Vagina (tissue), 2 donors: ENCODE measurements around the gene KAZN. TPM values are rescaled to one million over a fixed set of nuclear protein-coding genes. Genes with fewer than 3 reads are reported as not detected.

Source experiments
- DNase-seq, 2 donors: peaks; one replicate each; pipeline ENCODE4 v3.0.0-alpha.2; 2017; ENCODE audit errors: extremely low spot score in 2 of 2
- H3K27ac ChIP-seq: fragments of 200-600 bp; sonication (generic); one replicate; pipeline ENCODE4 v1.5.1; 2019
- H3K27me3 ChIP-seq: fragments of 200-600 bp; sonication (generic); one replicate; pipeline ENCODE4 v1.5.1; 2019
- H3K36me3 ChIP-seq, 2 donors: fragments of 200-600 bp; sonication (generic); one replicate each; pipeline ENCODE4 v1.5.1; 2017 to 2019
- H3K4me1 ChIP-seq: fragments of 200-600 bp; sonication (generic); one replicate; pipeline ENCODE4 v1.5.1; 2019
- H3K4me3 ChIP-seq, 2 donors: fragments of 200-600 bp; sonication (generic); 1 replicate in 1 of 2; 2 replicates in 1 of 2; pipeline ENCODE4 v1.5.1; 2016 to 2019
- H3K9me3 ChIP-seq: fragments of 200-600 bp; sonication (generic); one replicate; pipeline ENCODE4 v1.5.1; 2019
- POLR2A ChIP-seq, 2 donors: fragments of 450-650 bp; IDR thresholded peaks; one replicate each; pipeline ENCODE4 v1.6.1; 2017; ENCODE audit warnings: antibody characterized with exemption in 2 of 2, mild to moderate bottlenecking in 2 of 2, moderate library complexity in 2 of 2
- POLR2AphosphoS5 ChIP-seq, 2 donors: sonication (generic); formaldehyde crosslinking; IDR thresholded peaks; one replicate each; pipeline ENCODE4 v1.9.0; 2017; ENCODE audit warnings: antibody characterized with exemption in 2 of 2, mild to moderate bottlenecking in 2 of 2, low read depth in 1 of 2; ENCODE audit not compliant: insufficient read depth in 1 of 2
- intact Hi-C: fragments of 100-400 bp; cut with DNase I; formaldehyde crosslinking; loops from one replicate; pipeline ENCODE4 v1.15.1; 2023
- total RNA-seq: library from RNA; depleted of rRNA; stranded (reverse); fragments of >200 nt; gene quantifications from one replicate; pipeline ENCODE4 v1.2.3, GENCODE V29; 2016
- TF ChIP-seq, protein P1 (sequence below), 3 experiments: fragments of 450-650 bp in 2 of 3; fragments of 200-600 bp in 1 of 3; sonication (generic) in 1 of 3; IDR thresholded peaks; one replicate each; pipeline ENCODE4 v1.5.1; 2017 to 2019; ENCODE audit warnings: antibody characterized with exemption in 3 of 3, mild to moderate bottlenecking in 2 of 3, moderate library complexity in 2 of 3

KAZN gene
- total RNA-seq, 1 donor from 2014 or later, result 29.5 TPM

DNA sequence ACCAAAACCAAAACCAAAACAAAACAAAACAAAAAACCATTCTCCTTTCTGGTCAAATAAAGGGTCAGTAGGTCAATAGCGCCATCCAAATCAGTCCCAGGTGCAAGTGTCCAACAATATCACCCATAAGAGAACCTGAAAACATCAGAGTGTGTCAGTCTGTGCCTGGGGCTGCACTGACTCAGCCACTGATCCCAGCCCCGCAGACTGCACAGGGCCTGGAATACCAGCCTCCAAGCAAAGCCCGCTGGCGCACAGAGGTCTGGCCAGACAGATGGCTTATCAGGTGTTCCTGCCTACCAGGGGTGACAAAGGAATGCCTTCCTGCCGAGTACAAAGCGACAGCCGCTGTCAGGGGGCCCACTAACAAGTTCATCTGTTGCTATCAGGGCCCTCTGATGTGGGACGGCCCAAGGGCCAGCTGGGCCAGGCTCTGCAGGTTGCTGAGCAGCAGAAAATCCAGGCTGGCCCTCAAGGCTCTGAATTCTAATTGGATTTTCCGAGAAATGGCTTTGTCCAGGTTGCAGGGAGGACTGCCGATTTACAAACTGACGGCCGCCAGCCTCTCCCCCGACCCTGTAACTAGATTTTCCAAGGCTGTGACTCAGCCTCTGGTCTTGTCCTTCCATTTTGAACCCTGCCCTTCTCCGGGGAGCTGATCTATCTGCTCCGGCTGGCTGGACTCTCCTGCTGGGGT is 541.3 kb downstream of the KAZN start:
- TF ChIP-seq POLR2AphosphoS5 (IDR thresholded peaks at IDR 0.05; ENCODE audit: insufficient read depth in 1 of 2, low read depth in 1 of 2), result no peak
- TF ChIP-seq, protein P1, sequence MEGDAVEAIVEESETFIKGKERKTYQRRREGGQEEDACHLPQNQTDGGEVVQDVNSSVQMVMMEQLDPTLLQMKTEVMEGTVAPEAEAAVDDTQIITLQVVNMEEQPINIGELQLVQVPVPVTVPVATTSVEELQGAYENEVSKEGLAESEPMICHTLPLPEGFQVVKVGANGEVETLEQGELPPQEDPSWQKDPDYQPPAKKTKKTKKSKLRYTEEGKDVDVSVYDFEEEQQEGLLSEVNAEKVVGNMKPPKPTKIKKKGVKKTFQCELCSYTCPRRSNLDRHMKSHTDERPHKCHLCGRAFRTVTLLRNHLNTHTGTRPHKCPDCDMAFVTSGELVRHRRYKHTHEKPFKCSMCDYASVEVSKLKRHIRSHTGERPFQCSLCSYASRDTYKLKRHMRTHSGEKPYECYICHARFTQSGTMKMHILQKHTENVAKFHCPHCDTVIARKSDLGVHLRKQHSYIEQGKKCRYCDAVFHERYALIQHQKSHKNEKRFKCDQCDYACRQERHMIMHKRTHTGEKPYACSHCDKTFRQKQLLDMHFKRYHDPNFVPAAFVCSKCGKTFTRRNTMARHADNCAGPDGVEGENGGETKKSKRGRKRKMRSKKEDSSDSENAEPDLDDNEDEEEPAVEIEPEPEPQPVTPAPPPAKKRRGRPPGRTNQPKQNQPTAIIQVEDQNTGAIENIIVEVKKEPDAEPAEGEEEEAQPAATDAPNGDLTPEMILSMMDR (IDR thresholded peaks at IDR 0.05), result no peak
- Histone ChIP-seq H3K36me3 (no peaks in the 10 kb centered on the region), H3K27me3 (no peaks in the 10 kb centered on the region), H3K4me1 (no peaks in the 10 kb centered on the region), H3K9me3 (no peaks in the 10 kb centered on the region), H3K27ac (no peak overlapping the region), H3K4me3 (no peak overlapping the region)
- no peak for DNase-seq
- intact Hi-C loops, result no loop called here

DNA sequence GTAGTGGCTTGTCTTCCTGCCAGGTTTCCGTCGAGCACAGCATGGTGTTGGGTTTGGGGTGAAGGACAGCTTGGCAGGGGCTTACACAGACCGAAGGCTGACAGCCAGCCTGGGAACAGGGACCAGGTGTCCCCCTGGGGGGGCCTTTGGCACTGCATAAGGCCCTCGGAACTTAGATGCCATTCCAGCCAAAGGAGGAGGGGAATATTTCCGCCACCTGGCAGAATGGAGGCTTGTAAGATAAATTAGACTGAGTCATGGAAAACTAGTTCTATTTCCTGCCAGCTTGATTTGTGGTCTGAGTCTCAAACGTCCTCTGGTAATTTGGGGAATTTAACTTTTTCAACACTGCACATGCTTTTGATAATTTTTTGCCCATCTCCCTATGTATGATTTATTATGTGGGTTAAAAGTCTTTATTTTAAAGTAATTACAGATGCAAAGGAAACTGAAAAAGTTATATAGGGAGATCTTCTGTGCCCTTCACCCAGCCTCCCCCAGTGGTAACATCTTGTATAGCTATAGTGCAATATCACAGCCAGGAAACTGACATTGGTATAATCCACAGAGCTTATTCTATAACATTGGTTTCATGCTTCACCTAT is 543.6 kb downstream of the KAZN start:
- Histone ChIP-seq H3K27ac (no peak overlapping the region), H3K4me1 (no peaks in the 10 kb centered on the region), H3K9me3 (no peaks in the 10 kb centered on the region), H3K27me3 (no peaks in the 10 kb centered on the region), H3K36me3 (no peaks in the 10 kb centered on the region), H3K4me3 (no peak overlapping the region)
- intact Hi-C loops, result no loop called here
- DNase-seq, result no peak
- no peak for TF ChIP-seq POLR2A (IDR thresholded peaks at IDR 0.05)
- no peak for TF ChIP-seq POLR2AphosphoS5 (IDR thresholded peaks at IDR 0.05; ENCODE audit: insufficient read depth in 1 of 2, low read depth in 1 of 2)
- TF ChIP-seq, protein P1 (IDR thresholded peaks at IDR 0.05), result no peak

DNA sequence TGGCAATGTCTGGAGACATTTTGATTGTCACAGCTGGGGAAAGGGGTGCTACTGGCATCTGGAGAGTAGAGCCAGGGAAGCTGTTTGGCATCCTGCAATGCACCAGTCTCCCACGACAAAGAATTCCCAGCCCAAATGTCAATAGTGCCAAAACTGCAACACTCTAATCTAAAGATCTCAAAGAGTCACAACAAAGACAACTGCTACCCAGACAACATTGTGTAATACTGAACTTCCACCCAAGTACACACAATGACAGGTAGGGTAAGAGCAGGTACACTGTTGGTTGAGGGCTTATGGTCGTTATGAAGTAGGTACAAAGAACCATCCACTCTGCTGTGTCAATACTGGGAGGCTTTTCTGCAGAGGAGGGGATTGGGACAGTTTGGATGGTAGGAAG is 546.8 kb downstream of the KAZN start:
- H3K27ac ChIP-seq, result no peak overlapping the region
- no peaks in the 10 kb centered on the region for H3K4me1 ChIP-seq
- DNase-seq, result no peak
- intact Hi-C loops, result no loop called here
- TF ChIP-seq POLR2AphosphoS5 (IDR thresholded peaks at IDR 0.05; ENCODE audit: insufficient read depth in 1 of 2, low read depth in 1 of 2), result no peak
- no peak for TF ChIP-seq POLR2A (IDR thresholded peaks at IDR 0.05)
- TF ChIP-seq, protein P1 (IDR thresholded peaks at IDR 0.05), result no peak
- H3K9me3 ChIP-seq, result no peaks in the 10 kb centered on the region
- H3K27me3 ChIP-seq, result no peaks in the 10 kb centered on the region
- no peak overlapping the region for H3K4me3 ChIP-seq
- H3K36me3 ChIP-seq, result no peaks in the 10 kb centered on the region

DNA sequence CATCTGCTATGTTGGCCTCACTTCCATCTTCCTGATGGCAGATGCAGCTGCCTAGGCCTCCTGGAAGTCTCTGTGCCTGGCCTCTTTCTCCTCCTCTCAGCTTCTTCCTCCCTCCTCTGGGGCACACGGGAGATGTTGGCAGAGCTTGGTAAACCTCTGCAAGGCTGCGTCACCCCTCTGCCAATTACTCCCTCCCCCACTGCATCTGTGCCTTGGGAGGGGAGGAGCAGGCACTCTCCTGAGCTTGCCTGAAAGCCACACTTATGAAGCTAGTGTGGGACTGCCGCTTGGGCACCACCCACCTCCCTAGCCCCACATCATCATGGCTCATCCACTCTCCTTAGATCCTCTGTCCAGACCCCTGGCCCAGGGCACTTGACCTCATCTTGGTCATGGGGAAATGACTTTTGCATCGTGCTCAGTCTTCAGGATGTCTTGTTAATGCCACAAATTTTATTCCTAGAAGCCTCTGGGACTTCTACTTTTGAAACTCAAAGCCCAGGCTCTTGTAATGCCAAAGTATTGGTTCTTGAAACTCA is 547.7 kb downstream of the KAZN start:
- no peak for DNase-seq
- Histone ChIP-seq H3K4me3 (no peak overlapping the region), H3K27ac (no peak overlapping the region), H3K9me3 (no peaks in the 10 kb centered on the region), H3K36me3 (no peaks in the 10 kb centered on the region), H3K27me3 (no peaks in the 10 kb centered on the region), H3K4me1 (no peaks in the 10 kb centered on the region)
- TF ChIP-seq, protein P1 (IDR thresholded peaks at IDR 0.05), result no peak
- no peak for TF ChIP-seq POLR2AphosphoS5 (IDR thresholded peaks at IDR 0.05; ENCODE audit: insufficient read depth in 1 of 2, low read depth in 1 of 2)
- intact Hi-C loops, result no loop called here

DNA sequence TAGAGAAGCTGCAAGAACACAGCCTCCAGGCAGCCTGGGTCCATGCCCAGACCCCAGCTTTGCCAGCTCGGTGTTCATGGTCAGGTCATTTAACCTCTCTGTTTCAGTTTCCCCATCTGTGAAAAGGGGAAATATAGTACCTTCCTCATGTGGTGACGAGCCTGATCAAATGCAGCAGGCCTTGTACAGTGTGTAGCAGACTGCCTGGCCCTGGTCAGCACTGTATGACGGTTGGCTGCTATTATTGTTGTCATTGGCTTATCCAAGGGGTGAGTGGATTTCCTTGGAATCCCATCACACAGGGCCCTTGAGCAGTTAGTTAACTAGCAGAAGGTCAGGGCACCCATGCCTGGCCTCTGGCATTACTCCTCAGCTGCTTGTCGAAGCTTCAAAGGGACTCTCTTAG is 548.5 kb downstream of the KAZN start:
- DNase-seq, result no peak
- peaks cover 7% of the 10 kb centered on the region for H3K4me1 ChIP-seq
- H3K36me3 ChIP-seq, result no peaks in the 10 kb centered on the region
- intact Hi-C loops, result no loop called here
- H3K27ac ChIP-seq, result no peak overlapping the region
- TF ChIP-seq POLR2AphosphoS5 (IDR thresholded peaks at IDR 0.05; ENCODE audit: insufficient read depth in 1 of 2, low read depth in 1 of 2) (no peak), POLR2A (IDR thresholded peaks at IDR 0.05) (no peak)
- TF ChIP-seq, protein P1 (IDR thresholded peaks at IDR 0.05), result no peak
- no peak overlapping the region for H3K4me3 ChIP-seq
- no peaks in the 10 kb centered on the region for H3K9me3 ChIP-seq
- no peaks in the 10 kb centered on the region for H3K27me3 ChIP-seq
